H9 (cell line): ENCODE data around the gene CCL17. TPM values are rescaled to one million over a fixed set of nuclear protein-coding genes. Genes with fewer than 3 reads are reported as not detected.

ENCODE experiments used
- DNase-seq: peaks from one replicate; pipeline ENCODE4 v3.0.0-alpha.2; 2017
- H2AFZ ChIP-seq: one replicate; pipeline ENCODE4 v1.6.1; 2013; ENCODE audit warnings: mild to moderate bottlenecking, low read length, control low read depth, moderate library complexity
- H2AK5ac ChIP-seq: 2 replicates; pipeline ENCODE4 v1.6.1; 2013; ENCODE audit warnings: low read length, control low read depth, mixed read lengths; ENCODE audit not compliant: insufficient read length
- H2BK120ac ChIP-seq: one replicate; pipeline ENCODE4 v1.6.1; 2013; ENCODE audit warnings: low read depth, mild to moderate bottlenecking, low read length, control low read depth, inconsistent platforms; ENCODE audit not compliant: poor library complexity, severe bottlenecking
- H2BK12ac ChIP-seq: 2 replicates; pipeline ENCODE4 v1.6.1; 2013; ENCODE audit warnings: low read length, control low read depth, mixed read lengths, low read depth; ENCODE audit not compliant: insufficient read length
- H2BK15ac ChIP-seq: 2 replicates; pipeline ENCODE4 v1.6.1; 2013; ENCODE audit warnings: low read depth, low read length, control low read depth
- H2BK20ac ChIP-seq: one replicate; pipeline ENCODE4 v1.6.1; 2013; ENCODE audit warnings: low read depth, mild to moderate bottlenecking, low read length, control low read depth, inconsistent platforms; ENCODE audit not compliant: poor library complexity, severe bottlenecking
- H2BK5ac ChIP-seq: 2 replicates; pipeline ENCODE4 v1.6.1; 2013; ENCODE audit warnings: low read length, control low read depth, mixed read lengths; ENCODE audit not compliant: insufficient read length
- H3K14ac ChIP-seq: 2 replicates; pipeline ENCODE4 v1.6.1; 2013; ENCODE audit warnings: low read length, control low read depth; ENCODE audit not compliant: insufficient read depth
- H3K18ac ChIP-seq: 2 replicates; pipeline ENCODE4 v1.6.1; 2013; ENCODE audit warnings: low read depth, mild to moderate bottlenecking, mixed read lengths, low read length, control low read depth; ENCODE audit not compliant: insufficient read length
- H3K23ac ChIP-seq: 2 replicates; pipeline ENCODE4 v1.6.1; 2013; ENCODE audit warnings: low read length, control low read depth, mixed read lengths, low read depth; ENCODE audit not compliant: insufficient read length
- H3K23me2 ChIP-seq: 2 replicates; pipeline ENCODE4 v1.6.1; 2013; ENCODE audit warnings: low read depth, mild to moderate bottlenecking, mixed read lengths, low read length, control low read depth; ENCODE audit not compliant: insufficient read length, poor library complexity, severe bottlenecking
- H3K27ac ChIP-seq: 2 replicates; pipeline ENCODE4 v1.5.1; 2013; ENCODE audit warnings: low read length, control low read depth, mixed read lengths, low read depth; ENCODE audit not compliant: insufficient read length
- H3K27me3 ChIP-seq: 2 replicates; pipeline ENCODE4 v1.6.1; 2013; ENCODE audit warnings: low read length, control low read depth, inconsistent platforms; ENCODE audit not compliant: insufficient read depth
- H3K4ac ChIP-seq: 2 replicates; pipeline ENCODE4 v1.6.1; 2013; ENCODE audit warnings: low read depth, mild to moderate bottlenecking, control low read depth, inconsistent platforms, low read length, moderate library complexity
- H3K4me1 ChIP-seq: 2 replicates; pipeline ENCODE4 v1.6.1; 2013; ENCODE audit warnings: low read length, control low read depth, inconsistent platforms; ENCODE audit not compliant: insufficient read depth
- H3K4me2 ChIP-seq: 2 replicates; pipeline ENCODE4 v1.6.1; 2013; ENCODE audit warnings: low read length, control low read depth, mixed read lengths; ENCODE audit not compliant: insufficient read length, insufficient read depth
- H3K56ac ChIP-seq: 2 replicates; pipeline ENCODE4 v1.6.1; 2013; ENCODE audit warnings: low read depth, mild to moderate bottlenecking, mixed read lengths, low read length, control low read depth; ENCODE audit not compliant: insufficient read length
- H3K79me1 ChIP-seq: 2 replicates; pipeline ENCODE4 v1.6.1; 2013; ENCODE audit warnings: low read depth, mild to moderate bottlenecking, moderate library complexity, low read length, control low read depth, inconsistent platforms; ENCODE audit not compliant: insufficient read depth, poor library complexity, severe bottlenecking
- H3K79me2 ChIP-seq: 2 replicates; pipeline ENCODE4 v1.6.1; 2013; ENCODE audit warnings: low read length, control low read depth, inconsistent platforms; ENCODE audit not compliant: insufficient read depth
- H3K9ac ChIP-seq: 2 replicates; pipeline ENCODE4 v1.6.1; 2013; ENCODE audit warnings: low read length, control low read depth, mixed read lengths; ENCODE audit not compliant: insufficient read length; ENCODE audit errors: extremely low read depth
- H3K9me3 ChIP-seq: one replicate; pipeline ENCODE4 v1.6.1; 2013; ENCODE audit warnings: low read depth, low read length, inconsistent platforms; ENCODE audit not compliant: control insufficient read depth
- H3T11ph ChIP-seq: one replicate; pipeline ENCODE4 v1.6.1; 2013; ENCODE audit warnings: mild to moderate bottlenecking, low read length, control low read depth, inconsistent platforms
- H4K20me1 ChIP-seq: one replicate; pipeline ENCODE4 v1.6.1; 2013; ENCODE audit not compliant: control insufficient read depth, insufficient read length, insufficient read depth
- H4K5ac ChIP-seq: 2 replicates; pipeline ENCODE4 v1.6.1; 2013; ENCODE audit warnings: low read depth, mild to moderate bottlenecking, mixed read lengths, low read length, control low read depth; ENCODE audit not compliant: insufficient read length
- H4K8ac ChIP-seq: replicated peaks from 2 replicates; pipeline ENCODE4 v1.6.1; 2013; ENCODE audit warnings: low read length, control low read depth, mixed read lengths, low read depth; ENCODE audit not compliant: insufficient read length
- H4K91ac ChIP-seq: 2 replicates; pipeline ENCODE4 v1.6.1; 2013; ENCODE audit warnings: low read depth, mild to moderate bottlenecking, moderate library complexity, mixed read lengths, low read length, control low read depth; ENCODE audit not compliant: insufficient read length
- H3K27ac Mint-ChIP-seq, 3 experiments: 2 replicates in 2 of 3; 3 replicates in 1 of 3; pipeline ENCODE4 v1.8.0; 2020 to 2021; ENCODE audit warnings: mixed read lengths in 3 of 3, mild to moderate bottlenecking in 1 of 3, moderate library complexity in 1 of 3
- H3K27me3 Mint-ChIP-seq: 2 replicates; pipeline ENCODE4 v1.8.0; 2021; ENCODE audit warnings: low read depth, mild to moderate bottlenecking, moderate library complexity, mixed read lengths
- H3K36me3 Mint-ChIP-seq, 3 experiments: 2 replicates in 2 of 3; 3 replicates in 1 of 3; pipeline ENCODE4 v1.8.0; 2020 to 2021; ENCODE audit warnings: low read depth in 3 of 3, mixed read lengths in 3 of 3; ENCODE audit not compliant: insufficient read depth in 1 of 3
- H3K4me1 Mint-ChIP-seq, 2 experiments: 2 replicates each; pipeline ENCODE4 v1.8.0; 2020; ENCODE audit warnings: mixed read lengths in 2 of 2
- H3K4me3 Mint-ChIP-seq, 2 experiments: 2 replicates in 1 of 2; 3 replicates in 1 of 2; pipeline ENCODE4 v1.8.0; 2020 to 2021; ENCODE audit warnings: mild to moderate bottlenecking in 2 of 2, mixed read lengths in 2 of 2, moderate library complexity in 1 of 2
- H3K9me3 Mint-ChIP-seq, 2 experiments: 2 replicates in 1 of 2; 3 replicates in 1 of 2; pipeline ENCODE4 v1.8.0; 2020; ENCODE audit warnings: mild to moderate bottlenecking in 2 of 2, mixed read lengths in 2 of 2, moderate library complexity in 1 of 2
- CTCF ChIP-seq: fragments of 200-600 bp; sonication (generic); conservative IDR thresholded peaks from 3 replicates; pipeline ENCODE4 v1.8.0; 2021; ENCODE audit warnings: antibody characterized with exemption, mild to moderate bottlenecking
- total RNA-seq: library from RNA; stranded (reverse); gene quantifications from 2 replicates; pipeline ENCODE4 v1.2.1, GENCODE V29; 2021

The CCL17 gene
- total RNA-seq, 1 experiment from 2014 or later, result not detected

- Histone ChIP-seq H3K18ac (no peak overlapping the region), H3K4ac (no peak overlapping the region), H4K20me1 (no peaks in the 10 kb centered on the region), H2AK5ac (no peak overlapping the region), H3K9me3 (no peaks in the 10 kb centered on the region), H3K23me2 (no peaks in the 10 kb centered on the region), H2AFZ (no peak overlapping the region), H4K91ac (no peak overlapping the region), H3K14ac (no peak overlapping the region), H4K5ac (no peak overlapping the region), H2BK120ac (no peak overlapping the region), H2BK20ac (no peak overlapping the region), H3K79me2 (no peaks in the 10 kb centered on the region), H3T11ph (no peak overlapping the region), H3K56ac (no peak overlapping the region), H3K27me3 (no peaks in the 10 kb centered on the region), H3K79me1 (no peaks in the 10 kb centered on the region), H3K9ac (no peak overlapping the region), H3K4me1 (no peaks in the 10 kb centered on the region), H3K23ac (no peak overlapping the region), H2BK12ac (no peak overlapping the region), H3K4me2 (no peak overlapping the region), H4K8ac (no peak overlapping the region), H2BK15ac (no peak overlapping the region), H3K27ac (no peak overlapping the region), H2BK5ac (no peak overlapping the region)
- no peaks in the 10 kb centered on the region for H3K27me3 Mint-ChIP-seq
- H3K27ac Mint-ChIP-seq, result no peak overlapping the region
- H3K4me1 Mint-ChIP-seq, result no peaks in the 10 kb centered on the region
- no peak for TF ChIP-seq CTCF
- H3K9me3 Mint-ChIP-seq, result no peaks in the 10 kb centered on the region
- no peak overlapping the region for H3K4me3 Mint-ChIP-seq
- H3K36me3 Mint-ChIP-seq, result peaks cover 29 to 50% (median 50%) of the 10 kb centered on the region in 3 experiments
- no peak for DNase-seq
Observed at GRCh38 chr16:57427824-57428223, 23.3 kb downstream of the CCL17 start.
